ENCODE results near the gene AQP4. TPM values are rescaled to one million over a fixed set of nuclear protein-coding genes. Genes with fewer than 3 reads are reported as not detected.

Gene AQP4
- total and polyA plus RNA-seq, 2 of the 13 experiments (the other 11 are each of a cell fraction or from before 2014, with no cell fraction given), result 0.20 to 0.62 TPM

DNA sequence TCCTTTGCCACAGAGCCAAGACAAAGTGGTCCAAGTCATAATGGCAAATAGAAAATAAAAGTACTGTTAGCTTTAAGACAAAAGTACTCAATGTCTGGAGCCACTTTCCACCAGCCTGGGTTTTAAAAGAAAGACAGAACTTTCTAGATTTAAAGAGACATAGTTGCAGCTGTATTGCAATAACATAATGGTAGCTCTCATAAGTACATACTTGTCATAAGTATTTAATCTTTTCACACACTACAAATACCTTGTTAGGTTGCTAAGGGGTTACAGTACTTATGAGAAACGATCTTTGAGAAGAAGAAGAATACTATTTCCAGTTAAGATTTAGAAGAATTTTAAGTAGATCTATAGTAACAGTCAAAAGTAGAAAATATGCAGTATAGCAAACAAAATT, 28.9 kb upstream of the AQP4 start (continued):
- TF ChIP-seq MXI1 (IDR thresholded peaks at IDR 0.05; ENCODE audit: borderline replicate concordance, low read depth, low read length) (no peak), HNF4G (IDR thresholded peaks at IDR 0.05; ENCODE audit: borderline replicate concordance, low read depth, low read length) (no peak), HNF4G (CRISPR knock-in tag; IDR thresholded peaks at IDR 0.05; ENCODE audit: borderline replicate concordance, low read depth) (no peak), SP4 (CRISPR knock-in tag; IDR thresholded peaks at IDR 0.05) (no peak), KAT7 (CRISPR knock-in tag; IDR thresholded peaks at IDR 0.05; ENCODE audit: borderline replicate concordance) (no peak), THAP11 (CRISPR knock-in tag; IDR thresholded peaks at IDR 0.05) (no peak)
- TF ChIP-seq, protein P1, sequence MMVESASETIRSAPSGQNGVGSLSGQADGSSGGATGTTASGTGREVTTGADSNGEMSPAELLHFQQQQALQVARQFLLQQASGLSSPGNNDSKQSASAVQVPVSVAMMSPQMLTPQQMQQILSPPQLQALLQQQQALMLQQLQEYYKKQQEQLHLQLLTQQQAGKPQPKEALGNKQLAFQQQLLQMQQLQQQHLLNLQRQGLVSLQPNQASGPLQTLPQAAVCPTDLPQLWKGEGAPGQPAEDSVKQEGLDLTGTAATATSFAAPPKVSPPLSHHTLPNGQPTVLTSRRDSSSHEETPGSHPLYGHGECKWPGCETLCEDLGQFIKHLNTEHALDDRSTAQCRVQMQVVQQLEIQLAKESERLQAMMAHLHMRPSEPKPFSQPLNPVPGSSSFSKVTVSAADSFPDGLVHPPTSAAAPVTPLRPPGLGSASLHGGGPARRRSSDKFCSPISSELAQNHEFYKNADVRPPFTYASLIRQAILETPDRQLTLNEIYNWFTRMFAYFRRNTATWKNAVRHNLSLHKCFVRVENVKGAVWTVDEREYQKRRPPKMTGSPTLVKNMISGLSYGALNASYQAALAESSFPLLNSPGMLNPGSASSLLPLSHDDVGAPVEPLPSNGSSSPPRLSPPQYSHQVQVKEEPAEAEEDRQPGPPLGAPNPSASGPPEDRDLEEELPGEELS (CRISPR knock-in tag; IDR thresholded peaks at IDR 0.05), result no peak
- TF ChIP-seq, protein P2, sequence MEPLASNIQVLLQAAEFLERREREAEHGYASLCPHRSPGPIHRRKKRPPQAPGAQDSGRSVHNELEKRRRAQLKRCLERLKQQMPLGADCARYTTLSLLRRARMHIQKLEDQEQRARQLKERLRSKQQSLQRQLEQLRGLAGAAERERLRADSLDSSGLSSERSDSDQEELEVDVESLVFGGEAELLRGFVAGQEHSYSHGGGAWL (CRISPR knock-in tag; IDR thresholded peaks at IDR 0.05), result no peak

DNA sequence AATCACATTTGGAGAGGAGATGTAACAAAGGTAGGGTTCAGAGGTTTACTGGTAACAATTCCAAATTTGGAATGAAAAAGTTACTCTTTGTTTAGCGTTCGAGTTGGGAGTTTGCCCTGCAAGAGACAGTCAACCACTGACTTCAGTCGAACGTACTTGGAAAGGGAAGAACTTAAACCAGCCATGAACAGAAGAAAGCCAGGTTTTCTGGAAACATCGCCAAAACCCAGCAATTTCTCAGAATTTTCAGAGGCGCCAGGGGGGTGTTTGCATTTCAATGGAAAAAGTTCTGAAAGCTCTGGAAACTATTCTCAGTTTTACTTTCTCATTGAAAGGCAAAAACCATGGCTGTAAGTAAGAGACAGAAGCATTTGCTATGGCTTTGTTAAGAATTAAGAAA, 28.5 kb upstream of the AQP4 start:
- Histone ChIP-seq H3K9ac (ENCODE audit: insufficient read depth, low read depth, low read length) (no peak overlapping the region), H3K27ac (ENCODE audit: extremely low read length, insufficient read depth, low read length) (no peak overlapping the region), H3K4me1 (ENCODE audit: insufficient read depth, low read length) (no peaks in the 10 kb centered on the region), H3K36me3 (replicated peaks in 1 of 2; ENCODE audit: control insufficient read depth in 1 of 2, insufficient read depth in 2 of 2, low read length in 2 of 2) (no peaks in the 10 kb centered on the region), H3K4me3 (replicated peaks in 1 of 3; ENCODE audit: insufficient read depth in 1 of 3, low read depth in 2 of 3, low read length in 3 of 3) (no peak overlapping the region), H3K27me3 (ENCODE audit: control insufficient read depth in 1 of 2, insufficient read depth in 2 of 2, low read length in 2 of 2) (no peaks in the 10 kb centered on the region; a peak in 1 of 5 replicates), H2AFZ (ENCODE audit: low read length) (no peak overlapping the region), H3K79me2 (ENCODE audit: insufficient read depth, low read length) (no peaks in the 10 kb centered on the region), H3K4me2 (ENCODE audit: low read depth, low read length) (no peak overlapping the region), H3K9me3 (ENCODE audit: low read length) (no peaks in the 10 kb centered on the region), H4K20me1 (ENCODE audit: insufficient read depth, low read length) (no peaks in the 10 kb centered on the region)
- no TSS peak for BruUV-seq (replicated peaks)
- no peak for DNase-seq (ENCODE audit: low spot score)
- CTCF ChIA-PET (ENCODE audit: low intra/inter-chr PET ratio, low total read pairs), result no interaction called here
- TF ChIP-seq POLR2AphosphoS2 (IDR thresholded peaks at IDR 0.05; ENCODE audit: low read depth, low read length) (no peak), ZNF605 (CRISPR knock-in tag; IDR thresholded peaks at IDR 0.05) (no peak), ATM (IDR thresholded peaks at IDR 0.05; ENCODE audit: borderline replicate concordance) (no peak), TOE1 (CRISPR knock-in tag; IDR thresholded peaks at IDR 0.05) (no peak), ZNF460 (CRISPR knock-in tag; IDR thresholded peaks at IDR 0.05; ENCODE audit: borderline replicate concordance) (no peak), ZNF205 (CRISPR knock-in tag; IDR thresholded peaks at IDR 0.05) (no peak), NFYC (CRISPR knock-in tag; IDR thresholded peaks at IDR 0.05) (no peak), ZC3H4 (CRISPR knock-in tag; IDR thresholded peaks at IDR 0.05; ENCODE audit: borderline replicate concordance) (no peak), MXI1 (IDR thresholded peaks at IDR 0.05; ENCODE audit: borderline replicate concordance, low read depth, low read length) (no peak), TEAD2 (CRISPR knock-in tag; IDR thresholded peaks at IDR 0.05) (no peak), ZNF619 (CRISPR knock-in tag; IDR thresholded peaks at IDR 0.05) (no peak), ZNF343 (CRISPR knock-in tag; IDR thresholded peaks at IDR 0.05) (no peak), DPF2 (CRISPR knock-in tag; IDR thresholded peaks at IDR 0.05; ENCODE audit: borderline replicate concordance, low read depth) (no peak), HNRNPH1 (optimal IDR thresholded peaks at IDR 0.05; ENCODE audit: low read depth, low read length) (no peak), TOPORS (CRISPR knock-in tag; IDR thresholded peaks at IDR 0.05) (no peak), ZNF773 (CRISPR knock-in tag; IDR thresholded peaks at IDR 0.05; ENCODE audit: borderline replicate concordance) (no peak), FOXA3 (CRISPR knock-in tag; IDR thresholded peaks at IDR 0.05) (no peak), NONO (IDR thresholded peaks at IDR 0.05) (no peak), NONO (CRISPR knock-in tag; conservative IDR thresholded peaks at IDR 0.05) (no peak)
- FAIRE-seq, result no peak
- whole genome bisulfite sequencing (ENCODE audit: low lambda C conversion rate), result 23% methylated on average over 6 of the region's 6 CpGs
- POLR2A ChIA-PET, result no interaction called here
- in situ Hi-C loops (cut with HindIII; ENCODE audit: extremely low pct_ligation_motif_present, low pct_unique_long_range_greater_than_20kb) (no loop called here), intact Hi-C loops (cut with micrococcal nuclease; ENCODE audit: unreplicated experiment) (no loop called here)
- no peak for ATAC-seq

Measured in HepG2 (cell line).